GM10847 (cell line): ENCODE results near the gene UBE2J2.

ENCODE experiments used
- POLR2A ChIP-seq: IDR thresholded peaks from 2 replicates; pipeline ENCODE4 v1.6.1; 2011; ENCODE audit not compliant: insufficient read length; ENCODE audit errors: extremely low read depth

The UBE2J2 gene

DNA sequence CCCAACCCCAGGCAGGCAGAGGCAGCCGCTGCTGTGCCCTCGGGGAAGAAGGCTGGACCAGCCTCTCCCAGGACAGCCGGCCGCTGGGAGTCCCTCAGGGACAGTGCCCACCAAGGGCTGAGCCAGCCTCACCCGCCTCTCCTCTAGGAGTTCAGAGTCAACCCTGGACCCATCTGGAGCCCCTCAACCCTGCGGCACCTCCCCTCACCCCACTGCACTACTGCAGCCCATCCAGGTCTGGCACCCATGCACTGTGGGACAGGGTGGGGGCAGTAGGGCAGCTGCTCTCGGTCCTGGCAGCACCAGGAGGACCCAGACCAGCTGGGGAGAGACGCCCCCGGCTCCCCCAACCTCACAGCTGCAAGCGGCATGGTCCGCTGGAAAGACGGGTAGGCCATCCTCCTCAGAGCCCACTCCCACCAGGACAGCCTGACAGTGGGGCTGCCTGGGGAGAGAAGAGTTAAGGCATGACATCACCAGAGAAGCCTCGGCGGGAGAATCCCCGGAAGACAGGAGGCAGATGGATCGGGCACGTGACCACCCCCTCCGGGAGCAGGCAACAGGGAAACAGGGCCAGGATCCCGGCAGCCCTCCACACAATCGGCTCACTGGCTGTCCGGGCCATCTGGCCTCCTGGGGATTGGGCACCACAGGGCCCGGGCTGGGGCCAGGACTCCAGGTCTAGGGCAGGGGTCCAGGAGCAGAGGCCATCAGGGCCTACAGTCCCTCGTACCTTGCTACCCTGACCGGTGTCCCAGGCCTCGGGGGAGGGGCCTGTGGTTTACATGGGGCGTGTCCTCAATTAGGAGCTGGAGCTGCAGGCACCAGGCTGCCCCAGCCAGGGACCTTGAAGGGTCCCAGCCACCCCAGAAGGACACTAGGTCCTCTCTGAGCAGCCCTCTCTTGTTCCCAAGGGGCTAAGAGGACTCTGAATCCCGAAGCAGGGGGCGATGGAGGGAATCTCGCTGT, 31.0 kb upstream of the UBE2J2 start:
- TF ChIP-seq POLR2A, result no peak

DNA sequence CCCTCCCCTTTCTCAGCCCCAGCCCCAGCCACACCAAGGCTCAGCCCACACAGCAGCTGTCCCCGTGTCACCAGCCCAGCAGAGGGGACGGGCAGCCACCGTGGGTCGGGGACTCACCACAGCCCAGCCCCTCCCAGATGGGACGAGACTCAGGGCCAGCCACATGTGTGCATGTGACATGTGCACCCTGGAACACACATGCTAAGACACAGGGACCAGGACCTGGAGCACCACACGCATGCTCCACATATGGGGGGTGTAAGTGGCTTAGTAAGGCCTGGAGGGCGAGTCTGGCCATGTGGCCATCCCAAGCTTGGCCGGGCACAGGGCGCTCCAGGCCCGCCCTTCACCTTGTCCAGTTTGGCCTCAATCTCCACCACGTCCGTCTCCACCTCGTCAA, 30.1 kb upstream of the UBE2J2 start:
- no peak for TF ChIP-seq POLR2A

DNA sequence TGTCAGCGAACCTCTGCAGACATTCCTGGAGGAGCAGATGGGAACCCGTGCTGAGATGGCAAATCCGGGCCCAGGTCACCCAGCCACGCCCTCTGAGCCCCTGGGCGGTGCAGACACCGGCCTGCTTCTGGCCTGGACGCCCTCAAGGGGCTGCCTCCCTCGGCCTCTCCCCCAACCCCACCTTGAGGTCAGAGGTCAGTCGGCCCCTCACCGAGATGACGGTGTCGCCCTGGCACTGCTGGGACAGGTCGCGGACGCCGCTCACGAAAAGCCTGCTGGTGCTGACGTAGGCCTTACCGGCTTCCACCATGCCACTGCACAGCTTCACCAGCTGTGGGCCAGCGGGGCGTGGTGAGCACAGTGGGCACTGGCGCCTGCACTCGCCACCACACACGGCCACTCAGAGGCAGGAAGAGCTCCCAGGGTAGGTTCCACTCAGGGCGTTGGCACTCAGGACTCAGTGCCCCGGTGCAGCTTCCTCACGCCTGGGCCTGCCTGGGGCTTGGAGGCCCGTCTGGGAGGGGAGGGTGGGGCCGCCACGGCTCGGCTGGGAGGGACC, 29.4 kb upstream of the UBE2J2 start:
- TF ChIP-seq POLR2A, result no peak

DNA sequence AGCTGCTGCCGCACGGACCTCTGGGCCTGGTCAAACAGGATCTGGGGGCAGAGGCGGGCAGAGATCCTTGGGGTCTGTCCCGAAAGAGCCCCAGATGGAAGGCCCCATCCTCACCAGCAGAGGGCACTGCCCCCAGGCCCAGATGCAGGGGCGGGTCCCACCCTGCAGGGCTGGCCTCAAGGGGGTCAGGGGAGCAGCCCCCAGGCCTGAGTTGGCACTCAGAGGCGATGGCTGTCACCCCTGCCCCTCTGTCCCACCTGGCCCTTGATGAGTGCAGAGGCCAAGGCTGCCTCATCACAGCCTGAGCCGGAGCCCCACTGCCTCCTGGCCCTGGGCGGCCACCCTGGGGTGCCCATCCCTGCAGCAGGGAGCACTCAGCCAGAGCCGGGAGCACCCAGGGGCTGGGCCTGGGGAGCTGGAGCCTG, 28.4 kb upstream of the UBE2J2 start:
- no peak for TF ChIP-seq POLR2A

DNA sequence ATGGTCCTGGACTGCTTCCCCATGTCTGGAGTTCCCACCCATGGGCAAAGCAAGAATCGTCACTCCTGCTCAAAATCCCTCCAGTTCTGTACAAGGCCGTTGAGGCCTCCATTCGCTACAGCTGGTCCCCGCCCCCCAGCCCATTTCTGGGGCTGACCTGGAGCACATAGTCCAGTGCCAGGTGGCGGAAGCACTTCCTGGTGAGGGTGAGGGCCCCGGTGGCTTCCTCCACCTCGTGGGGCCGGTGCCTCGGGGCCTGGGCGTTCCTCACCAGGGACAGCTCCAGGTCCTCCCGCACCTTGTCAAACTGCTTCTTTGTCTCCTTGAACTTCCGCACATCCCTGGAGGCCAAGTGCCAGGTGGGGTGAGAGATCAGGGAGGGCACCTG, 26.7 kb upstream of the UBE2J2 start:
- no peak for TF ChIP-seq POLR2A

DNA sequence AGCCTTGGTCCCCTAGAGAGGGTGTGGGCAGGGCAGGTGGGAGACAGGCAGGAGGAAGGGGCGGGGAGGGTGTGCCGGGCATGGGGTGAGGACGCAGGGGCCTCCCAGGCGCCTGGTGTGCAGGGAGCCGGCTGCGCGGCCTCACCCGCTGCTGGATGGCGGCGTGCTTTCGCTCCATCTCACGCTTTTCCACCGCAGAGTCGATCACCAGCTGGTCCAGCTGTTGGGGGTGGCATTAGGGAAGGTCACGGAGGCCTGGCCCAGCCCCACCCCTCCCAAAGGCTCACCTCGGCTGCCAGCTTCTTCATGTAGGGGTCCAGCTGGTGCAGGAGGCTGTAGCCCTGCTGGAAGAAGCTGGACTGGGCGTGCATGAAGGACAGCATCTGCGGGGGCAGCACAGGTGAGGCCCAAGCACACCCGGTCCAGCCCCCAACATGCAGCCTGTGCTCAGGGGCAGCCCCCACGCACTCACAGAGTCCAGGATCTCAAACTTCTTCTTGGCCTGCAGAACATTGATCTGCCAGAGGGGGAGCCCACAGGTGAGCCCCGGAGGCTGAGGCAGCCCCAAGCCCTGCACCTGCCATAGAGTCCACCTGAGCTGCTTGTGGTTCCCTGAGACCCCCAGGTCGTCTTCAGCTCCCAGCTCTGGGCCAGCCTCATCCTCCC, 26.2 kb upstream of the UBE2J2 start:
- TF ChIP-seq POLR2A, result no peak

DNA sequence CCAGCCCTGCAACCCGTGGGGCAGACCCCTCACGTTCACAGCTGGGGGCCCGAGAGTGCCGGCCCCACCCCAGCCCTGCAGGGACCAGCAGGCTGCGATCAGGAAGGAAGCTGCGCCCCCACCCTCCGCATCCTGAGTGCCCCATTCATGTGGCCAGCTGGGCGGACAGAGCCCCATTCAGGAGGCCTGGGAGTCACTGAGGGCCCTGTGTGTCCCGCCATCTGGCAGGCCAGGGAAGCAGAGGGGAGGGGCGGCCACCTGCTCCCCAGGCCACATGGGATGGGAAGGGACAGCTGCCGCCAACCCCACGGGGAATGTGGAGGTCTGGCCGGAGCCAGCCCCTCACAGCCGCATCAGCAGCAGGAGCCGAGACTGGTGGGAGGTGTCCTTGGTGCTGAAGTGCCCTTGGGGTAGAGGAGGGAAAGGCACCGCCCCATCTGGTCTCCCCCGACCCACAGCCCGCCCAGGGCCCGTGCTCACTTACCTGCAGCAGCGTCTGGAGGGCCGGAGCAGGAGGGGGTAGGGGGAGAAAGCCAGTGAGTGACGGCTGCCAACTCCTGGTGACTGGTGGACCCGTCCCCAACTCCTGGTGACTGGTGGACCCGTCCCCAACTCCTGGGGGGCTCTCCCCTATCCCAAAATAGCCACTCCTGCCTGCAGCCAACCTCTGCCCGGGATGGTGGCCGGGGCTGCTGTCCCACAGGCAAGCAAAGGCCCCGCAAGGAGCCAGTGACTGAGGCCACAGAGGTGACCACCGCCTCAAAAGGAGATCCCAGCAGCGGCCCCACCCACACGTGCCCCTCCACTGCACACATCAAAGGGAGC, 25.4 kb upstream of the UBE2J2 start:
- TF ChIP-seq POLR2A, result no peak

DNA sequence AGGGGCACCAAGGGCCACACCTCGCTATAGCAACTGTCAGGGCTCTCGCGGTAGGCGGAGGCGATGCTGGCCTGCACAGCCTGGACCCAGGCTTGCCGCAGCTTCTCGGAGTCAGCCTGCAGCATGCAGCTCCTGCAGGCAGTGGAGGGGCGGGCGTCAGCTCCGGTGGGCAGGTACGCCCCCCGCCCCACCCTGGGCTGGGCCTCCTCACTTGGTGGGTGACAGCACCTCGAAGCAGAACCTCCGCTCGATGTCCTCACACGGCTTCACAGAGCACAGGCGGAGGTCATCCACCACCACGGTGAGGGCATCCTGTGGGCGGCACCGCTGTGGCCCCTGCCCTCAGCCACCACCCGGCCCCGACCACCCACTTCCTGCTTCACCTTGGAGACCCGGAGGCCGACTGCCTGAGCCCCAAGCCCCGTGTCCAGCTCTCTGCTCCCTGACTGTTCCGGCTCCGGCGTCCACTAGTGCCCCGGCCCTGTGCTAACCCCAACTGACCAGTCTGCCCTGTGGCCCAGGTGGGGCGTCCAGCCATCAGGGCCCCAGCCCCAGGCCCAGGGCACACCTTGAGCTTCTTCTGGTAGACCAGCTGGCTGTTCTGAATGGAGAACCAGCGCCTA, 24.3 kb upstream of the UBE2J2 start:
- no peak for TF ChIP-seq POLR2A

DNA sequence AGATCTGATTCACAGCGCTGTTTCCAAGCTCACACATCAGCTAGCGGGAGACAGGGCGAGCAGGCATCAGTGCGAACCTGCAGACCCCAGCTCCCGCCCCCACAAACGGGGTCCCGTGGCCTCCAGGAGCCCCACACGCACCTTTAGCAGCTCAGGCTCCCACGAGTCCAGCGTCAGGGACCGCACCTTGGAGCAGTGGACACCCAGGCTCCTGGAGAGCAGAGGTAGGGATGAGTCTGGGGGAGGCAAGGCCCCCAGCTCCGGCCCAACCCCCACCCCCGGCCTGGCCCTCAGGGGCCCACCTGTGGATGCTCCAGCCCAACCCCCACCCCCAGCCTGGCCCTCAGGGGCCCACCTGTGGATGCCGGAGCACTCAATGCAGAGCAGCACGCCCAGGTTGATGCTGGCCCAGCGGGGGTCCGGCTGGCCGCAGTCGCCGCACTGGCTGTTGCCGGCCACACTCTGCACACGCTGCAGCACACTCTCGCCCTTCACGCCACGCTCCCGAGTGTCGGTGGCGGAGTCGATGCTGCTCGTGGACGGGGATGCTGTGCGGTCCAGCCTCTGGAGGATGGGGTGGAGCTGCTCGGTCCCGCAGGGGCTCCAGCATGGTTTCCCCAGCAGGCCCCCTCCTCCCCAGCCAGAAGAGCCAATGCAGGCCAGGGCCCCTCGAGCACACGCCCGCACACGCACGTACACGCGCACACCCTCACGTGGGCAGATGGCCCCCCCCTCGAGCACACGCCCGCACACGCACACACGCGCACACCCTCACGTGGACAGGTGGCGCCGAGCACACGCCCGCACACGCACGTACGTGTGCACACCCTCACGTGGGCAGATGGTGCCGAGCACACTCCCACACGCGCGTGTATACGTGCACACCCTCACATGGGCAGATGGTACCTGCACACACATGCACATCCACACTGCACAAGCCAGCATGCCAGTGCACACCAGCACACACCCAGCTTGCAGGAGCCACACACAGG, 22.7 kb upstream of the UBE2J2 start:
- no peak for TF ChIP-seq POLR2A

DNA sequence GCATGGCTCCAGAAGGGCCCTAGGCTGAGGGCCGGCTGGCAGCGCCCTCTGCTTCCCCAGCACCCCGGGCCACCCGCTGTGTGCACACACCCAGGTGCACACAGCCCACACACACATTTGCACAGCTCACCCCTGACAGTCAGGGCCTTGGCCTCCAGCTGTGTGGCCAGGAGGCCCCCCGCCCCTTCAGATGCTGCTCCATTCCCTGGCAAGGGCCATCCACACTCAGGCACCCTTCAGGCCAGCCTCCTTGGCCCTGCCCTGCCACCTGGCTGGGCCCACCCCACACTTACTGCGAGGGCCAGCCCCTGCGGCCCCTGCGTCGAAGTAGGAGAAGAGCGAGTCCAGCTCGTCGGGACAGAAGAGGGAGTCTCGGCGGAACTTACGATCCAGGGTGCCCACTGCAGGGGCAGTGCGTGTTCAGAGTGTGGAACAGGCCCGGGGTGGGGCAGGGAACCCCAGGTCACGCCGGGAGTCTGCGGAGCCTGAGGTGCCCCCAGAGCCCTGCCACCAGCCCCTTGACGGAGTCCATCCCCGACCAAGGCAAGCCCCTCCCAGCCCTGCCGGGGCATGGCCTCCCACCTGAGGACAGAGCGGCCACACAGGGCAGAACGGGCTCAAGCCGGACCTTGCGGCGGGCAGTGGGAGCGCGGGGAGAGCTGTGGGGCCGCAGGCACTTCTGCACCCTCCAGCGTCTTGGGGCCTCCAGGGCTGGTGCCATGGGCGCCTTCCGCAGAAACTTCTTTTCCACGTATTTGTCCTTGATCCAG, 21.7 kb upstream of the UBE2J2 start:
- TF ChIP-seq POLR2A, result no peak

DNA sequence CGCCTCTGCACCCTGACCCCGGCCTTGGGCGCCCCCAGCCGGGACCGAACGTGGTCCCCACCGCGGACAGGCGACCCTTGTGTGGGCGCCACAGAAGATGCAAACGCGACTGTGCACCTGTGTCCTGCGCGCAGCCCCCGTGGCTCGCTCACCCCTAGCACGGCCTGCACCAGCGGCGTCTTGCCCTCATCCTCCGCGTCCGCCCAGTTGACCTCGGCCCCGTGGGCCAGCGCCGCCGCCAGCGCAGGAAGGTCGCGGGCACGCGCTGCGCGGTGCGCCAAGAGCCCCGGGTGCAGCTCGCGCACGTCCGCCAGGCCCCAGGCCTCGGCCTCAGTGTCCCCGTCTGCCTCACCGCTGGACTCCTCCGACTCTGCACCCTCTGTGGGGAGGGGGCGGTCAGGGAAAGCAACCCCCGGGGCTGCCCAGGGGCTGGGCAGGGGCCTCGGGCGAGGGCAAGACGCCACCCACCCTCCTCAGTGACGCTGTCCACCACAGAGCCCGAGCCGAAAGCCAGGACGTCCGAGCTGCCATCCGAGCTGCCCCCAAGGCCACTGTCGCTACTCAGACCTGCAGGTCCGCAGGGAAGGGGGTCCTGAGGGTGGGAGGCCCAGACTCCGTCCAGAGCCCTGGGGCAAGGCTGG, 20.7 kb upstream of the UBE2J2 start:
- TF ChIP-seq POLR2A, result no peak
